Ishikawa (cell line): ENCODE measurements around the gene PTPDC1.
A peak's percentile ranks its signal among the peaks of the same experiment; 100 is the strongest.

ENCODE experiments used
- CEBPB ChIP-seq: IDR thresholded peaks from 2 replicates; pipeline ENCODE4 v1.6.1; 2012
- CREB1 ChIP-seq: IDR thresholded peaks from 2 replicates; pipeline ENCODE4 v1.6.1; 2012; ENCODE audit warnings: low read depth
- EGR1 ChIP-seq: IDR thresholded peaks from 2 replicates; pipeline ENCODE4 v1.6.1; 2012
- EP300 ChIP-seq: IDR thresholded peaks from 2 replicates; pipeline ENCODE4 v1.6.1; 2012; ENCODE audit warnings: borderline replicate concordance
- FOXM1 ChIP-seq: IDR thresholded peaks from 2 replicates; pipeline ENCODE4 v1.6.1; 2012; ENCODE audit warnings: low read depth, borderline replicate concordance
- MAX ChIP-seq: IDR thresholded peaks from 2 replicates; pipeline ENCODE4 v1.6.1; 2012
- NFIC ChIP-seq: IDR thresholded peaks from 2 replicates; pipeline ENCODE4 v1.6.1; 2012
- RAD21 ChIP-seq: IDR thresholded peaks from 2 replicates; pipeline ENCODE4 v1.6.1; 2012; ENCODE audit warnings: low read depth
- TAF1 ChIP-seq: IDR thresholded peaks from 2 replicates; pipeline ENCODE4 v1.6.1; 2012; ENCODE audit warnings: low read depth, mild to moderate bottlenecking
- TCF12 ChIP-seq: IDR thresholded peaks from 2 replicates; pipeline ENCODE4 v1.6.1; 2012; ENCODE audit warnings: low read depth
- TEAD4 ChIP-seq: IDR thresholded peaks from 2 replicates; pipeline ENCODE4 v1.6.1; 2012
- YY1 ChIP-seq: IDR thresholded peaks from 2 replicates; pipeline ENCODE4 v1.6.1; 2012; ENCODE audit warnings: low read depth
- ZBTB7A ChIP-seq: IDR thresholded peaks from 2 replicates; pipeline ENCODE4 v1.6.1; 2012; ENCODE audit warnings: low read depth
- TF ChIP-seq, protein P1 (sequence below): IDR thresholded peaks from 2 replicates; pipeline ENCODE4 v1.6.1; 2012; ENCODE audit warnings: low read depth, mild to moderate bottlenecking
- TF ChIP-seq, protein P2 (sequence below): IDR thresholded peaks from 2 replicates; pipeline ENCODE4 v1.6.1; 2012

The PTPDC1 gene

DNA sequence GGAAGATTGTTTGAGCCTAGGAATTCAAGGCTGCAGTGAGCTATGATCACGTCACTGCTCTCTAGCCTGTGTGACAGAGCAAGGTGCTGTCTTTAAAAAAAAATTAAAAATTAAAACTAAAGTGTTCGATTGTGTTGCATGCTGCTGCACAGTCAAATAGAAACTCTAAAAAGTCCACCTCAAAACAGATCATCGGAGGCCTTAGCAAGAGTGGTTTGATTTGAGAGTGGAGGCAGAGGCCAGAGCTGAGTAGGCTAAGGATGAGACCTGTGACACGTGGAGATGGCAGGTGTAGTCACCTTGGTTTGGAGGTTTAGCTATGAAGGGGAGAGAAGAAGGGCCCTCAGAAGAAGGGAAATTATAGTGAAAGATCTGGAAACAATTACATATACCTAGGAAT lies 2.8 kb upstream of the PTPDC1 start:
- no peak for TF ChIP-seq EP300
- TF ChIP-seq, protein P1, sequence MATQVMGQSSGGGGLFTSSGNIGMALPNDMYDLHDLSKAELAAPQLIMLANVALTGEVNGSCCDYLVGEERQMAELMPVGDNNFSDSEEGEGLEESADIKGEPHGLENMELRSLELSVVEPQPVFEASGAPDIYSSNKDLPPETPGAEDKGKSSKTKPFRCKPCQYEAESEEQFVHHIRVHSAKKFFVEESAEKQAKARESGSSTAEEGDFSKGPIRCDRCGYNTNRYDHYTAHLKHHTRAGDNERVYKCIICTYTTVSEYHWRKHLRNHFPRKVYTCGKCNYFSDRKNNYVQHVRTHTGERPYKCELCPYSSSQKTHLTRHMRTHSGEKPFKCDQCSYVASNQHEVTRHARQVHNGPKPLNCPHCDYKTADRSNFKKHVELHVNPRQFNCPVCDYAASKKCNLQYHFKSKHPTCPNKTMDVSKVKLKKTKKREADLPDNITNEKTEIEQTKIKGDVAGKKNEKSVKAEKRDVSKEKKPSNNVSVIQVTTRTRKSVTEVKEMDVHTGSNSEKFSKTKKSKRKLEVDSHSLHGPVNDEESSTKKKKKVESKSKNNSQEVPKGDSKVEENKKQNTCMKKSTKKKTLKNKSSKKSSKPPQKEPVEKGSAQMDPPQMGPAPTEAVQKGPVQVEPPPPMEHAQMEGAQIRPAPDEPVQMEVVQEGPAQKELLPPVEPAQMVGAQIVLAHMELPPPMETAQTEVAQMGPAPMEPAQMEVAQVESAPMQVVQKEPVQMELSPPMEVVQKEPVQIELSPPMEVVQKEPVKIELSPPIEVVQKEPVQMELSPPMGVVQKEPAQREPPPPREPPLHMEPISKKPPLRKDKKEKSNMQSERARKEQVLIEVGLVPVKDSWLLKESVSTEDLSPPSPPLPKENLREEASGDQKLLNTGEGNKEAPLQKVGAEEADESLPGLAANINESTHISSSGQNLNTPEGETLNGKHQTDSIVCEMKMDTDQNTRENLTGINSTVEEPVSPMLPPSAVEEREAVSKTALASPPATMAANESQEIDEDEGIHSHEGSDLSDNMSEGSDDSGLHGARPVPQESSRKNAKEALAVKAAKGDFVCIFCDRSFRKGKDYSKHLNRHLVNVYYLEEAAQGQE, result no peak
- no peak for TF ChIP-seq CEBPB
- TF ChIP-seq, protein P2, sequence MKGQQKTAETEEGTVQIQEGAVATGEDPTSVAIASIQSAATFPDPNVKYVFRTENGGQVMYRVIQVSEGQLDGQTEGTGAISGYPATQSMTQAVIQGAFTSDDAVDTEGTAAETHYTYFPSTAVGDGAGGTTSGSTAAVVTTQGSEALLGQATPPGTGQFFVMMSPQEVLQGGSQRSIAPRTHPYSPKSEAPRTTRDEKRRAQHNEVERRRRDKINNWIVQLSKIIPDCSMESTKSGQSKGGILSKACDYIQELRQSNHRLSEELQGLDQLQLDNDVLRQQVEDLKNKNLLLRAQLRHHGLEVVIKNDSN, result no peak
- TF ChIP-seq RAD21, result no peak
- TF ChIP-seq EGR1, result no peak
- no peak for TF ChIP-seq NFIC
- no peak for TF ChIP-seq TAF1
- TF ChIP-seq CREB1, result no peak
- TF ChIP-seq YY1, result no peak

DNA sequence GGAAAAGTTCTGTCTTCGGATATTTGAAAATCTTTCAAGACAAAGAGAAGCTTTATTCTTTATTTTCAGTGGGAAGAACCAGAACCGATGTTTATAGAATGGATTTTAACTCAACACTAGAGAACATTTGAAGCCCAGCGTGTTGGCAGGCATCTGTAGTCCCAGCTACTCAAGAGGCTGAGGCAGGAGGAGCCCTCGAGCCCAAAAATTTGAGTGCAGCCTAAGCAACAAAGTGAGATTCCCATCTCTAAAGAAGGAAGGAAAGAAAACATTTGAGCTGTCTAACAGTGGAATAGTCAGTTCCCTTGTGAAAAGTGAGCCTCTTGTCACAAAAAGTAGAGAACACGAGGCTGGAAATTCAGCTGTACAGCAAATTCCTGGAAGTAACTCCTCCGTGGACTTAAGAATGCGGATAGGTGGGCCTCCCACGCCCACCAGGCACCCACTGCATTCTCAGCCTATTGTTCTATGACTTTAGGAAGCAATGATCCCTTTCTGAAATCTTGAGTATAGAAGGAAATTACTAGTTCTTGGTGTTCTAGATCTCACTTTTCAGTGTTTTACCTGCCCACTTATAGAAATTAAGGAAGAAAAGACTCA lies 2.3 kb upstream of the PTPDC1 start:
- peak; percentile 62; the same call in 1 of the 2 replicates for TF ChIP-seq EGR1
- TF ChIP-seq MAX, result no peak
- TF ChIP-seq ZBTB7A, result 0 out of 2 replicates have a peak, but pooled peaks have one; percentile 35
- TF ChIP-seq TEAD4, result peak; percentile 68

- TF ChIP-seq, protein P1, result no peak
- TF ChIP-seq NFIC (no peak), ZBTB7A (no peak), EP300 (no peak), EGR1 (no peak), FOXM1 (no peak), CREB1 (no peak), YY1 (no peak), TEAD4 (no peak), RAD21 (no peak), CEBPB (no peak), MAX (no peak)
- TF ChIP-seq, protein P2, result no peak
Measured at GRCh38 chr9:94082553-94082952, 1.7 kb upstream of the PTPDC1 start.

DNA sequence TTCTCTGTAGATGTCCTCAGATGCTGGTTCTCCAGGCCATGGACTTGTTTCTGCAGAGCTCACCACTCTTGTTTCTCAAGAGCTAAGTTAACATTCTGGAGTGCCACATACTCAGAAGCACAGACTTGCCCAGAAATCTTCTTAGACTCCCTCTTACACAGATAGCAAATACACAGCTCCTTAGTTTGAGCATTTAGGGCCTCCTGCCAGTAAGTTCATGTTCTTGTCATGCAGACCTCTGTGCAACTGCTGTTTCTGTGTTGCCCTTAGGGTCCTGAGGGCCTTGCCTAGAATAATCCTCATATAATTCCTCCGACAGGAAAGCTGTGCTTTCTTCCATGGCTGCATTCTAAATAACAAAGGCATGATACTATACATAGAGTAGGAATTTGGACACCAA lies 1.3 kb upstream of the PTPDC1 start:
- TF ChIP-seq YY1, result no peak
- TF ChIP-seq EGR1, result no peak
- no peak for TF ChIP-seq RAD21
- TF ChIP-seq FOXM1, result no peak
- no peak for TF ChIP-seq TEAD4
- TF ChIP-seq TAF1, result no peak
- TF ChIP-seq, protein P1, result no peak
- no peak for TF ChIP-seq EP300
- no peak for TF ChIP-seq MAX
- no peak for TF ChIP-seq CREB1
- TF ChIP-seq NFIC, result no peak
- TF ChIP-seq, protein P2, result no peak
- no peak for TF ChIP-seq TCF12
- no peak for TF ChIP-seq ZBTB7A
- TF ChIP-seq CEBPB, result no peak
